G401.6 (cell line): Measurements from ENCODE around the gene MAX.
"Not testable (repeated sequence)": the region's sequence is repeated elsewhere in the genome, so short reads cannot be mapped to it uniquely, and the experiment has no call there.

ENCODE experiments used
- FAIRE-seq: peaks from 2 replicates; lab custom pipeline; 2012; peaks lifted over from hg19 to GRCh38; lab: Jason Lieb, UNC

Gene MAX

DNA sequence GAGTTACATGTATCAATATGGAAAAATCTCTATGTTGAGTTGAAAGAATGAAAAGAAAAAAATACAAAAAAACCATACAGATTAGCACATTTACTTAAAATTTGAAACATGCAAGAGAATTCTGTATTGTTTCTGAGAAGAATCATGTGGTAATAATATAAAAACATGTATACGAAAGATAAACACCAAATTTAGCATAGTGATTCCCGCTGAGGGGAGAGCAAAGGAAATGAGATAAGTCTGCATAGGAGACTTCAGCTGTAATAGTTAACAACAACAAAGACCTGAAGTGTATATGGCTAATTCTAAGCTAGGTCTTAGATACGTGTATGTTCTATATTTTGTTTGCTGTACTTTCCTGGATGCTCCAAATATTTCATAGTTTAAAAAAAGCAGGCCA, 69.1 kb downstream of the MAX start:
- no peak for FAIRE-seq

DNA sequence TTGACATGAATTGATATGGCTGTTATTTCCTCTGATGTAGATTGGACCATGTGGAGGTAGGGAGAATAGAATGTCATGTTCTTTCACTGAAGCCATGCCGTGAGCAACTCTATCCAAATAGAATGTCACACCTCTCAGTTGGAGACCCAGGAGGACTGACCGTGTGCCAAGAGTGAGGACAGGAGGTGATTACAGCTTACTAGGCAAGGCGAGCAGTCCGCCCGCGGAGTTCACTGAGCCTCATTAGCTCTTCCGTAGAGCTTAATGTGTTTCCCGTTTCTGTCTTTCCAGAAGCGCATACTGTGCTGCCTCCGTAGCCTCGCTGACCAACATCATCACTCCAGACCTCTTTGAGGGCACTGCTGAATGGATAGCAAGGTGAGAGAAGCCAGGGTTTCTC, 70.0 kb downstream of the MAX start:
- FAIRE-seq, result no peak

DNA sequence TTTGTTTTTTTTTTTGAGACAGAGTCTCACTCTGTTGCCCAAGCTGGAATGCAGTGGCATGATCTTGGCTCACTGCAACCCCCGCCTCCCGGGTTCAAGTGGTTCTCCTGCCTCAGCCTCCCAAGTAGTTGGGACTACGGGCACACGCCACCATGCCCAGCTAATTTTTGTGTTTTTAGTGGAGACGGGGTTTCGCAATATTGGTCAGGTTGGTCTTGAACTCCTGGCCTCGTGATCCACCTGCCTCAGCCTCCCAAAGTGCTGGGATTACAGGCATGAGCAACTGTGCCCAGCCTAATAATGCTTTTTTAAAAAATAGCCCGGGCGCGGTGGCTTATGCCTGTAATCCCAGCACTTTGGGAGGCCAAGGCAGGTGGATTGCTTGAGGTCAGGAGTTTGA, 71.0 kb downstream of the MAX start:
- FAIRE-seq, result not testable (repeated sequence)

- FAIRE-seq, result no peak
Observed at GRCh38 chr14:65028937-65029336, 73.4 kb downstream of the MAX start.

DNA sequence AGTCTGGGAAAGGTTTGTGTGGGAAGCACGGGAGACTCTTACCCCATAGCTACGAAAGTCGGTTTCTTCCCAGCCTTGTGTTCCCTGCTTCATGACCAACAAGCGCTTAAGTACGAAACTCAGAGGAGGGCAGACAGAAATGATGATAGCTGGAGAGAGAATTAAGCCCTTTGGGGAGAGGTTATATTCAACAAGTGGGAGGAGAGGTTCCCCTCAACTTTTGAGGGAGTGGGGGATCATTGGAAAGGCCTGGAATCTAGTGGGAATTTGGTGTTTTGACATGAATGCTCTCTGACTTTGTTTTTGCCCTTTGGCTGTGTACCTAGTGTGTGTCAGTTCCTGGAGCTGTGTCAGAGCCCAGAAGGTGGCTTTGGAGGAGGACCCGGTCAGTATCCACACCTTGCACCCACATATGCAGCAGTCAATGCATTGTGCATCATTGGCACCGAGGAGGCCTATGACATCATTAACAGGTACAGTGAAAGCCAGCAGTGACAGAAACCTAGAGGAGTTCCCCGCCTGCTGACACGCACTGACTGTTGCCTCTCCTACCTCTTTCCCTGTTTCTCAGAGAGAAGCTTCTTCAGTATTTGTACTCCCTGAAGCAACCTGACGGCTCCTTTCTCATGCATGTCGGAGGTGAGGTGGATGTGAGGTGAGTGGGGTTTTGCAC, 75.1 kb downstream of the MAX start:
- no peak for FAIRE-seq

GRCh38 chr14:65026526-65026925, 75.8 kb downstream of the MAX start:
- FAIRE-seq, result no peak

- FAIRE-seq, result no peak
Observed at GRCh38 chr14:65025818-65026217, 76.5 kb downstream of the MAX start.
